NCI-H82 (cell line): ENCODE measurements around the gene LDAH.

Experiments
- DNase-seq: peaks from one replicate; lab custom pipeline; 2025; lab: John Stamatoyannopoulos, UW

Gene LDAH

GRCh38 chr2:20667531-20668401, 155.1 kb downstream of the LDAH start:
- DNase-seq: no peak

GRCh38 chr2:20667151-20667530, 155.8 kb downstream of the LDAH start:
- DNase-seq: no peak

- peak; percentile 42 for DNase-seq
Observed at GRCh38 chr2:20666304-20667150, 156.4 kb downstream of the LDAH start, which contains the start of gene GDF7. Gene GDF7, plus strand, starts transcription at chr2:20667144. Its CDS starts 96 bp downstream, at chr2:20667240.

GRCh38 chr2:20666005-20666303, 156.9 kb downstream of the LDAH start:
- DNase-seq: no peak

DNA sequence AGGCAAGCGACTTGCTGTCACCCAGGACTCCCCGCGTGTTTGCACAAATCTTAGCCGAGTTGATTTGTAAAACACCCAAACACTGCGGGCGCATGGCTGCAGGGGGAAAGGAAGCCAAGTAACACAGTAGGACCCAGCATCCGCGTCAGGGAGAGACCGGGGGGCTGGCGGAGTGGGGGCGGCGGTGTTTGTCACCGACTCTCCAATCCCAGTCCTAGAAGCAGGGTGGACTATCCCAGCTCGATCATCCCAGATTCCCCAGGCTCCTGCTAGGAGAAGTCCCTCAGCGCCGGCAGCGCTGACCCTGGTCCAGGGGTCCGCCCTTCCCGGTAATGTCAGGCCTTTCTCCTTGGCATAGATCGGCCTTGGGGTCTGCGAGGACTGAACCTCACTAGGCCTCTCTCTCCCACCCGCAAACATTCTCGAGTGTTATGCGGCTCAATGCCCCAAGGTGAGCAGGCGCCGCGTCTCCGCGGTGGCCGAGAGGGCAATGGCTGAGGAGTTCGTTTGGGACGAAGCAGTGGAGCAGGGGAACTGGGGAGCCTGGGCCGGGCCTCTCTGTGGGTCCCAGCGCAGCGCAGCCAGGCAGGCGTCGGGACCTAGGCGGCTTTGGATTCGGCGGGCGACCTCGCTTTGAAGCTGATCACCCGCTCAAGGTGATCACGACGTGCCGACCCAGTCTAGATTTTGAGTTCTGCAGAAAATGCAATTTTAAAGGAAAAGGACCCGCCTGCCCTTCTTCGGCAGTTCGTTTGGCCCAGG, 157.5 kb downstream of the LDAH start:
- no peak for DNase-seq

DNA sequence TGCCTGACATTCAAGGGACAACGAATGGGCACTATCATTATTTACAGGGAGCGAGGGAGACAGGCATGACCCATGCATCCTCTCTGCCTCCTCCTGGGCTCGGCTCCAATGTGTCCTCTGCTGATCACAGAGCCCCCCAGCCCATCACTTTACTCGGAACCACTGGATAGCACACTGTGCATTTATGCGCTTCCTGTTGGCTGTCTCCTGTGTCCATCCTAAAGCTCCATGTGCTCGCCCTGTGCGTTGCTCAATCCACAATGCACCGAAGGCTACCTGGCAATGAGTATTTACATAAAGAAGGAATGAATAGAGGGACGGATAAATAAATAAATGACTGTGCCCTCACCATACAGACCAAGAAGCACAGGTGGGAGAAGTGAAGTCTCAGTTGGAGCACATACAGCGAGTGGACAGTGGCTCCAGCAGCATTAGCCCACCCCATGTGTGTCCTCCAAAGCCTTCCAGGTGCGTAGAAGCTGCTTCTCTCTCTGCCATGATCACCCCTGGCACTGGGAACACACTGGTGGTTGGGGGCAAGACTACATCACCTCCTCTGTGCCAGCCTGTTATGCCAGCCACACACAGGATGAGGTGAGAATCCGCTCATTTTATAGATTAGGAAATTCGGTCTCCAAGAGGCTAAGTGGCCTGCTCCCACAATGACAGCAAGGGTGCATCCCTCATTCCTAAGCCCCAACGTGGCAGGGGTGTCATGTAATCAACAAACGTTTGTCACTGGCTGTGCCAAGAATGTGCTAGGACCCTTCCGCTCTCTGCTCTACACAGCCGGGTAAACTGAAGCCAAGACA, 158.3 kb downstream of the LDAH start:
- DNase-seq: no peak

- DNase-seq: no peak
Observed at GRCh38 chr2:20664071-20664390, 158.9 kb downstream of the LDAH start.

- no peak for DNase-seq
Observed at GRCh38 chr2:20663196-20664070, 159.5 kb downstream of the LDAH start.

- no peak for DNase-seq
Observed at GRCh38 chr2:20662308-20662937, 160.5 kb downstream of the LDAH start.

- peak; percentile 81 for DNase-seq
Observed at GRCh38 chr2:20661421-20662307, 161.2 kb downstream of the LDAH start.

GRCh38 chr2:20660506-20661420, 162.1 kb downstream of the LDAH start:
- no peak for DNase-seq

GRCh38 chr2:20657522-20658235, 165.2 kb downstream of the LDAH start:
- DNase-seq: no peak

DNA sequence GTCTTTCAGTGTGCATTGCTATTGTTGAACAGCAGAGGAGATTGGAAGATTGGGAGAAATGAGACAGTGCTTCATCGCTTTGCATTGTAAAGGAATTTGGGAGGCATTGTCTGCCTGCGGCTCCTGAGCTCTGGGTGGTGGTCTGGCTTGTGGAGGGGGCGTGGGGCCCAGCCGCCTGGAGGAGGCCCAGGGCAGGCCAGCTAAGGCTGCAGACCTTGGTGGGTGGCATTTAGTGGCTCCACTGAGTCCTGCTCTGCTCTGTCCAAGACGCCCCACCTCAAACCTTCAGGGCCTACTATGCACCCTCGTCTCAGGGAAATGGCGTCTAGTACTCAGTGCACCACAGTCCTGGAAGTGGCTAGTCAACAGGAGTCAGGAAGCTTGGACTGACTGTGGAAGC, 166.3 kb downstream of the LDAH start:
- no peak for DNase-seq

DNA sequence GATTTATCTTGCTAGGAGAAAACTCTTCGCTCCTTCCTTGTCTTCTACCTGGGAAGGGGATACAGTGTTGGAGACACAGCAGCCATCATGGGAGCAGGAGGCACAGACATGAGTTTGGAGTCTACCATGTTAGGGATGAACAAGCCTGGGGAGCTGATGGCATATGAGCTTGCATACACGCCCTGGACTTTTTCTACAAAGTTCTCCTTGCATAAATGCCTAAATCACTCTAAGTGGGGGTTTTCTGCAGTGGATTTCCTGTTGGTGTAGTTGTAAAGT, 168.4 kb downstream of the LDAH start:
- DNase-seq: no peak

DNA sequence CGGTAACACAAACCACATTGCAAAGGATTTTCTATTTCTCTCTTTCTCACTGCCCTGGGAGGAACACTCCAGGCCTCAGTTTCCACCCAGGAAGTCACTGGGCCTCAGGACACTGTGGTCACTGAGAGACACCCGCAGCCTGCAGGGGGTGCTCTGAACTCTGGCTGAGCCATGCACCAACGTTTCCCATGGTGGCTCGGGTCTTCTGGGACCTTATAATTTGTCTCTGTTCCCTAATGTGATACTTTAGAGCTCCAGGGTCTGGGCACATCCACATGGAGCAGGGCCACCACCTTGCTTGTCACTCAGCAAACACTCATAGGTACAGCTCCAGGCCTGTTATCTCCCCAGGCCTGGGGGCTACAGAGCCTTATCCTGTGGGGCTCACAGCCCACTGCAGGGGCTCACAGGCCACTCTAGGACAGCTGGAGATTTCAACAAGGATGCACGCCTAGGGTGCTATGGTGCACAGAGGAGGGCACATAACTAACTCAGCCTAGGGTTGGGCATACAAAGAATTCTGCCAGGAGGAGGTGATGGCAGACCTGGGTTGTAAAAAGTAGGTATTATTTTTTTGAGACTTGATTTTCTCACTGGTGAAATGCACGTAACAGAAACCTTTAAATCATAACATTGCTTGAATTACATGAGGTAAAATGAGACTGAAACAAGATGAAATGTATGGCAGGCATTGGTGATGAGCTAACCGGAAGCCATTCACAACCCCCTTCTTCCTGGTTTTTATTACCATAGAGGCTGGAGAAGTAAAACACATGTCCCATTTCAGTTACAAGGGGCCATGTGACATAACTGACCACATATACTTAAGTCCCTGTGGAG, 169.0 kb downstream of the LDAH start:
- no peak for DNase-seq

DNA sequence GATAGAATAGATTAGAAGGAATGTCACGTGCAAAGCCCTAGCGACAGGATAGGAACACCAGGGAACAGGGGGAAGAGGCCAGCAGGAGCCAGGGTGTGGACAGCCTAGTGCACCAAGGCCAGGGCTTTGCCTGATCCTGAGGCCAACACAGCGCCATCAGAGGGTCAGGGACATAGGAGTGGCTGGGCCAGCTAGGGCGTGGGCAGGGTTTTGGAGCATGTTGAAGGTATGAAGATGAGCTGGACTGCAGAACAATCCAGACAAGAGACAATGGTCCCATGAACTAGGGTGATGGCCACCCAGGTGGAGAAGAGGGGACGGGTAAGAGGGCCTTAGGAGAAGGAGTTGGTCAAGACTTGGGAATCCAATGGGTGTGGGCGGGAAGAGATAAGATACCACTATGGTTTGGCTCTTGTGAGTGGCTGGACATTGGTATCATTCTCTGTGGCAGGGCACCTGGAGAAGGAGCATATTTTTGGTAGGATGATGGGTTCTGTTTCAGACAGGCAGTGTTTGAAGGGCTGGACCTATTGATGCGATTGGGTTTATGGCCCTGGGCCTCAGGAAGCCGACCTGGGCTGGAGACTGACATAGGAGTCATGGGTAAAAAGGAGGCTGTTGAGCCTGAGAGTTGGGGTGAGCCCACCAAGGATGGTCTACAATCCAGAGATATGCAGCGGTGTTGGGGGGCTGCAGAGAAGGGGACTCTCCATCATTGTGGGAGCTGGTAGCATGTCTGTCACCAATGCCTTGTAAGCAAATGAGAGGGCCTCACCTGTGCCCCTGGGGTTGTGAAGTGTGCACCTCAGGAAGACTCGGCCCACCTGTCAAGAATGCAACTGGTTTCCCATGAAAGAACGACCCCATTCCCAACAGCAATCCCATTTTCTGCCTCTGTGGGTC, 170.0 kb downstream of the LDAH start:
- no peak for DNase-seq
